K562 (cell line): ENCODE results near the gene KIF9. TPM values are rescaled to one million over a fixed set of nuclear protein-coding genes. Genes with fewer than 3 reads are reported as not detected.

Source experiments
- ATF3 ChIP-seq, 2 experiments: fragments of 450-650 bp in 1 of 2; sonication (generic) in 1 of 2; formaldehyde crosslinking in 1 of 2; IDR thresholded peaks in 1 of 2; conservative IDR thresholded peaks in 1 of 2; 2 replicates each; pipeline versions ENCODE4 v1.6.1 to v1.8.1; 2016 to 2023; ENCODE audit warnings: mild to moderate bottlenecking in 2 of 2, moderate library complexity in 2 of 2, inconsistent platforms in 1 of 2, missing genetic modification reagents in 1 of 2
- C11orf30 ChIP-seq: fragments of 450-650 bp; IDR thresholded peaks from 2 replicates; pipeline ENCODE4 v1.6.1; 2016; ENCODE audit warnings: low read depth, mild to moderate bottlenecking
- FOXP1 ChIP-seq: sonication (generic); formaldehyde crosslinking; IDR thresholded peaks from 2 replicates; pipeline ENCODE4 v1.8.0; 2022; ENCODE audit warnings: mild to moderate bottlenecking, missing genetic modification reagents
- HOXB6 ChIP-seq: fragments of 250-450 bp; sonication (Bioruptor Pico); IDR thresholded peaks from 2 replicates; pipeline ENCODE4 v1.5.1; 2022; ENCODE audit warnings: mild to moderate bottlenecking, borderline replicate concordance
- JUN ChIP-seq, 2 experiments: sonication (generic) in 1 of 2; formaldehyde crosslinking in 1 of 2; IDR thresholded peaks; 2 replicates each; pipeline versions ENCODE4 v1.6.1 to v1.8.0; 2012 to 2022; ENCODE audit warnings: borderline replicate concordance in 2 of 2, mild to moderate bottlenecking in 2 of 2, improper control_type of control experiment in 1 of 2, low read depth in 1 of 2, low read length in 1 of 2, missing genetic modification reagents in 1 of 2
- KAT7 ChIP-seq: sonication (generic); formaldehyde crosslinking; IDR thresholded peaks from 2 replicates; pipeline ENCODE4 v1.8.0; 2022; ENCODE audit warnings: missing genetic modification reagents, mild to moderate bottlenecking, borderline replicate concordance
- KLF16 ChIP-seq: IDR thresholded peaks from 2 replicates; pipeline ENCODE4 v1.6.1; 2016; ENCODE audit warnings: antibody characterized with exemption
- MEF2D ChIP-seq: conservative IDR thresholded peaks from 2 replicates; pipeline ENCODE4 v1.6.1; 2016; ENCODE audit warnings: low read depth, missing genetic modification characterization, missing compliant biosample characterization
- MLLT1 ChIP-seq, 2 experiments: fragments of 450-650 bp; IDR thresholded peaks; 2 replicates each; pipeline ENCODE4 v1.6.1; 2016
- MTA3 ChIP-seq: fragments of 450-650 bp; formaldehyde crosslinking; IDR thresholded peaks from 2 replicates; pipeline ENCODE4 v1.6.1; 2017; ENCODE audit warnings: mild to moderate bottlenecking, borderline replicate concordance
- NKRF ChIP-seq: fragments of 450-650 bp; IDR thresholded peaks from 2 replicates; pipeline ENCODE4 v1.6.1; 2016; ENCODE audit warnings: borderline replicate concordance
- POLR2AphosphoS5 ChIP-seq: IDR thresholded peaks from 2 replicates; pipeline ENCODE4 v1.6.1; 2011; ENCODE audit warnings: mild to moderate bottlenecking, low read depth, low read length, moderate library complexity; ENCODE audit not compliant: control insufficient read depth, insufficient read depth
- RB1 ChIP-seq: fragments of 450-650 bp; IDR thresholded peaks from 2 replicates; pipeline ENCODE4 v1.6.1; 2017; ENCODE audit warnings: low read depth, mild to moderate bottlenecking
- RBM39 ChIP-seq: fragments of 200-400 bp; formaldehyde crosslinking; optimal IDR thresholded peaks from 2 replicates; pipeline ENCODE3; 2018; ENCODE audit warnings: low read depth, low read length
- SIN3A ChIP-seq, 2 experiments: fragments of 150-350 bp in 1 of 2; IDR thresholded peaks; 2 replicates each; pipeline ENCODE4 v1.6.1; 2011 to 2016; ENCODE audit warnings: borderline replicate concordance in 2 of 2, low read depth in 2 of 2, low read length in 2 of 2, mild to moderate bottlenecking in 2 of 2, moderate library complexity in 2 of 2; ENCODE audit not compliant: control insufficient read depth in 1 of 2
- SMAD4 ChIP-seq: fragments of 250-450 bp; sonication (Bioruptor Pico); conservative IDR thresholded peaks from 2 replicates; pipeline ENCODE4 v1.8.0; 2021; ENCODE audit warnings: inconsistent platforms, mild to moderate bottlenecking, moderate library complexity
- TBL1XR1 ChIP-seq, 2 experiments: IDR thresholded peaks; 2 replicates each; pipeline ENCODE4 v1.6.1; 2012; ENCODE audit warnings: improper control_type of control experiment in 2 of 2, low read length in 2 of 2, mild to moderate bottlenecking in 1 of 2
- XRCC3 ChIP-seq: fragments of 450-650 bp; IDR thresholded peaks from 2 replicates; pipeline ENCODE4 v1.6.1; 2017; ENCODE audit warnings: mild to moderate bottlenecking, moderate library complexity
- ZNF639 ChIP-seq, 2 experiments: fragments of 200-800 bp in 1 of 2; sonication (Bioruptor generic) in 1 of 2; sonication (generic) in 1 of 2; formaldehyde crosslinking in 1 of 2; IDR thresholded peaks in 1 of 2; conservative IDR thresholded peaks in 1 of 2; 2 replicates each; pipeline versions ENCODE4 v1.5.0 to v1.6.1; 2016 to 2020; ENCODE audit warnings: missing compliant biosample characterization in 1 of 2, missing genetic modification characterization in 1 of 2, missing genetic modification reagents in 1 of 2
- polyA plus RNA-seq, 8 experiments: library from polyadenylated mRNA; depleted of rRNA in 4 of 8; stranded (reverse) in 5 of 8; unstranded in 3 of 8; fragments of >200 nt; fragmentation: Nextera tagmentation in 2 of 8; fragmentation: Illumina TruSeq in 1 of 8; extraction: Ambion mirVana in 2 of 8; extraction: Trizol in 1 of 8; gene quantifications; 2 replicates each; pipeline versions ENCODE4 v1.2.1 to v1.2.3, GENCODE V29; 2011 to 2014; ENCODE audit warnings: inconsistent platforms in 1 of 8, missing spikeins in 1 of 8
- total RNA-seq, 7 experiments: library from RNA; depleted of rRNA in 6 of 7; stranded (reverse); fragments of >200 nt in 6 of 7; fragmentation: Illumina TruSeq in 2 of 7; extraction: Trizol in 2 of 7; gene quantifications; 2 replicates each; pipeline versions ENCODE4 v1.2.1 to v1.2.3, GENCODE V29; 2011 to 2021; ENCODE audit warnings: low replicate concordance in 1 of 7

KIF9 gene
- total and polyA plus RNA-seq, 9 of the 15 experiments (the other 6 are each of a cell fraction or from before 2014, with no cell fraction given), result 16.9 to 56.9 (median 25.0) TPM

- peak; percentile 75; the same call in 1 of the 2 replicates for TF ChIP-seq MTA3
- TF ChIP-seq MEF2D (tag), result 0 out of 2 replicates have a peak, but pooled peaks have one; percentile 42
- peak; percentile 81 for TF ChIP-seq POLR2AphosphoS5
- TF ChIP-seq SMAD4, result peak; percentile 54; the same call in 1 of the 2 replicates
- TF ChIP-seq HOXB6 (CRISPR knock-in tag), result no peak
- TF ChIP-seq KLF16, result peak; percentile 83
- peak; percentile 81; the same call in 1 of the 2 replicates for TF ChIP-seq FOXP1 (CRISPR knock-in tag)
- 0 out of 4 replicates have a peak, but pooled peaks of 1 of the 2 experiments have one; percentile 28 for TF ChIP-seq SIN3A (IDR thresholded peaks at IDR 0.05; ENCODE audit: borderline replicate concordance in 2 of 2, control insufficient read depth in 1 of 2, low read depth in 2 of 2, low read length in 2 of 2)
- no peak for TF ChIP-seq NKRF
- TF ChIP-seq MLLT1 (IDR thresholded peaks at IDR 0.05), result peak in 1 of 2 experiments; percentile 77; a peak in 2 of 4 replicates
- TF ChIP-seq ATF3 (IDR thresholded peaks at IDR 0.05), result peak; percentile 96
- peak; percentile 95 for TF ChIP-seq ATF3 (CRISPR knock-in tag; conservative IDR thresholded peaks at IDR 0.05)
- no peak for TF ChIP-seq RB1
- TF ChIP-seq RBM39, result no peak
- TF ChIP-seq JUN (IDR thresholded peaks at IDR 0.05; ENCODE audit: borderline replicate concordance, low read depth, low read length), result peak; percentile 96
- TF ChIP-seq JUN (CRISPR knock-in tag; IDR thresholded peaks at IDR 0.05; ENCODE audit: borderline replicate concordance), result peak; percentile 93; the same call in 1 of the 2 replicates
- peak; percentile 46 for TF ChIP-seq C11orf30
- no peak for TF ChIP-seq XRCC3
- peak; percentile 46; the same call in 1 of the 2 replicates for TF ChIP-seq KAT7 (CRISPR knock-in tag)
- no peak for TF ChIP-seq ZNF639 (CRISPR knock-in tag; conservative IDR thresholded peaks at IDR 0.05 in 1 of 2, IDR thresholded peaks at IDR 0.05 in 1 of 2)
- TF ChIP-seq TBL1XR1 (IDR thresholded peaks at IDR 0.05; ENCODE audit: low read length in 2 of 2), result peak; percentile 52 to 80; a peak in 3 of 4 replicates
Observed at GRCh38 chr3:47266709-47267489, 15.7 kb downstream of the KIF9 start (continued).
